LNCAP (cell line): Measurements from ENCODE around the gene CACNA2D4.

Source experiments
- TF ChIP-seq, protein P1 (sequence below): fragments of 450-650 bp; IDR thresholded peaks from 2 replicates; pipeline ENCODE4 v1.5.1; 2017; ENCODE audit warnings: mild to moderate bottlenecking

Gene CACNA2D4

GRCh38 chr12:1877169-1877878, 41.1 kb downstream of the CACNA2D4 start:
- TF ChIP-seq, protein P1, sequence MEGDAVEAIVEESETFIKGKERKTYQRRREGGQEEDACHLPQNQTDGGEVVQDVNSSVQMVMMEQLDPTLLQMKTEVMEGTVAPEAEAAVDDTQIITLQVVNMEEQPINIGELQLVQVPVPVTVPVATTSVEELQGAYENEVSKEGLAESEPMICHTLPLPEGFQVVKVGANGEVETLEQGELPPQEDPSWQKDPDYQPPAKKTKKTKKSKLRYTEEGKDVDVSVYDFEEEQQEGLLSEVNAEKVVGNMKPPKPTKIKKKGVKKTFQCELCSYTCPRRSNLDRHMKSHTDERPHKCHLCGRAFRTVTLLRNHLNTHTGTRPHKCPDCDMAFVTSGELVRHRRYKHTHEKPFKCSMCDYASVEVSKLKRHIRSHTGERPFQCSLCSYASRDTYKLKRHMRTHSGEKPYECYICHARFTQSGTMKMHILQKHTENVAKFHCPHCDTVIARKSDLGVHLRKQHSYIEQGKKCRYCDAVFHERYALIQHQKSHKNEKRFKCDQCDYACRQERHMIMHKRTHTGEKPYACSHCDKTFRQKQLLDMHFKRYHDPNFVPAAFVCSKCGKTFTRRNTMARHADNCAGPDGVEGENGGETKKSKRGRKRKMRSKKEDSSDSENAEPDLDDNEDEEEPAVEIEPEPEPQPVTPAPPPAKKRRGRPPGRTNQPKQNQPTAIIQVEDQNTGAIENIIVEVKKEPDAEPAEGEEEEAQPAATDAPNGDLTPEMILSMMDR, result no peak

- TF ChIP-seq, protein P1, result no peak
Measured at GRCh38 chr12:1876086-1876485, 42.4 kb downstream of the CACNA2D4 start.

DNA sequence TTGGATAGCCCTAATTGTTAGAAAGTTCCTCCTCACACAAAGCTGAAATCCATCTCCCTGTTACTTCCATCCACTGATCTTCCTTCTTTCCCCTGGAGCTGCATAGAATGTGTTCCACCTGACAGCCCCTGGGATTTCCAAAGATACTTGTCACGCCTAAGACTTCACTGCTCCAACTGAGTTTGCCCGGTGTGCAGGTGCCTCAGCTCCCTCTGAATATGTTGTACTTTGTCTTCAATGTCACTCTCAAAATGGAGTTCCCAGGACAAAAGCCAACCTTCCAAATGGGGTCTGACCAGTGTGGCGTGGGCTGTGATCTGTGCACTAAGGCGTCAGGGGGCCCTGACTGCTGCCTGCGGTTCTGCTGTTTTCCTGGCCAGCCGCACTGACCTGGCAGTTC, 42.8 kb downstream of the CACNA2D4 start:
- TF ChIP-seq, protein P1, result no peak

GRCh38 chr12:1873531-1874510, 44.6 kb downstream of the CACNA2D4 start:
- TF ChIP-seq, protein P1, result no peak

GRCh38 chr12:1872448-1872847, 46.0 kb downstream of the CACNA2D4 start:
- TF ChIP-seq, protein P1, result no peak

GRCh38 chr12:1872001-1872400, 46.5 kb downstream of the CACNA2D4 start:
- TF ChIP-seq, protein P1, result no peak

DNA sequence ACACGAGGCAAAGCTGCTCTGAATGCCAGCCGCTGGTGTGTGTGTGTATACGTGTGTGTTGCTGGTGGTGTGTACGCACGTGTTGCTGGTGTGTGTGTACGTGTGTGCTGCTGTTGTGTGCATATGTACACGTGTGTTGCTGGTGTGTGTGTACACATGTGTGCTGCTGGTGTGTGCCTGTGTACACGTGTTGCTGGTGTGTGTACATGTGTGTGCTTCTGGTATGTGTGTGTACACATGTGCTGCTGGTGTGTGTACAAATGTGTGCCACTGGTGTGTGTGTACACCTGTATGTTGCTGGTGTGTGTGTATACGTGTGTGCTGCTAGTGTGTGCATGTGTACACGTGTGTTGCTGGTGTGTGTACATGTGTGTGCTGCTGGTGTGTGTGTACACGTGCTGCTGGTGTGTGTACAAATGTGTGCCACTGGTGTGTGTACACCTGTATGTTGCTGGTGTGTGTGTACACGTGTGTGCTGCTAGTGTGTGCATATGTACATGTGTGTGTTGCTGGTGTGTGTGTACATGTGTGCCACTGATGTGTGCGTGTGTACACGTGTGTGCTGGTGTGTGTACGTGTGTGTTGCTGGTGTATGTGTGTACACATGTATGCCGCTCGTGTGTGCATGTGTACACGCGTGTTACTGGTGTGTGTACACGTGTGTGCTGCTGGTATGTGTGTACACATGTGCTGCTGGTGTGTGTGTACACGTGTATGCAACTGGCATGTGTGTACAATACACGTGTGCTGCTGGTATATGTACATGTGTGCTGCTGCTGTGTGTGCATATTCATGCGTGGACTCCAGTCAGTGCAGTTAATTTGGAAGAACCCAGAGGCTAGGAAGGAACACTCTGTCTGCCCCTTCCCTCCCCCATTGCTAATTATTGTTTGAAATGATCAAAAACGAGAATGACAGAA, 47.2 kb downstream of the CACNA2D4 start:
- TF ChIP-seq, protein P1, result no peak
